Neutrophil (primary cell): ENCODE data around the gene ST14.

ENCODE experiments used
- H3K27ac ChIP-seq: fragments of 200-600 bp; sonication (generic); 2 replicates; pipeline ENCODE4 v1.5.1; 2016; ENCODE audit warnings: mild to moderate bottlenecking, moderate library complexity
- H3K27me3 ChIP-seq: fragments of 200-600 bp; sonication (generic); 2 replicates; pipeline ENCODE4 v1.6.0; 2016; ENCODE audit warnings: mild to moderate bottlenecking
- H3K36me3 ChIP-seq: fragments of 200-600 bp; sonication (generic); 2 replicates; pipeline ENCODE4 v1.5.1; 2017
- H3K4me1 ChIP-seq, 2 experiments: fragments of 200-600 bp in 1 of 2; sonication (generic) in 1 of 2; 1 replicate in 1 of 2; 2 replicates in 1 of 2; pipeline versions ENCODE4 v1.5.1 to v1.6.1; 2013 to 2016; ENCODE audit warnings: low read depth in 1 of 2, low read length in 1 of 2, mild to moderate bottlenecking in 1 of 2, moderate library complexity in 1 of 2; ENCODE audit not compliant: control insufficient read depth in 1 of 2, insufficient read depth in 1 of 2
- H3K4me3 ChIP-seq, 2 experiments: fragments of 200-600 bp in 1 of 2; sonication (generic) in 1 of 2; 1 replicate in 1 of 2; 2 replicates in 1 of 2; pipeline ENCODE4 v1.5.1; 2013 to 2016; ENCODE audit warnings: low read depth in 1 of 2, low read length in 1 of 2, mild to moderate bottlenecking in 1 of 2, moderate library complexity in 1 of 2
- H3K9me3 ChIP-seq: fragments of 200-600 bp; sonication (generic); 2 replicates; pipeline ENCODE4 v1.5.1; 2016
- TF ChIP-seq, protein P1 (sequence below): fragments of 200-600 bp; sonication (generic); IDR thresholded peaks from 2 replicates; pipeline ENCODE4 v1.5.1; 2016; ENCODE audit warnings: antibody characterized with exemption

Gene ST14

DNA sequence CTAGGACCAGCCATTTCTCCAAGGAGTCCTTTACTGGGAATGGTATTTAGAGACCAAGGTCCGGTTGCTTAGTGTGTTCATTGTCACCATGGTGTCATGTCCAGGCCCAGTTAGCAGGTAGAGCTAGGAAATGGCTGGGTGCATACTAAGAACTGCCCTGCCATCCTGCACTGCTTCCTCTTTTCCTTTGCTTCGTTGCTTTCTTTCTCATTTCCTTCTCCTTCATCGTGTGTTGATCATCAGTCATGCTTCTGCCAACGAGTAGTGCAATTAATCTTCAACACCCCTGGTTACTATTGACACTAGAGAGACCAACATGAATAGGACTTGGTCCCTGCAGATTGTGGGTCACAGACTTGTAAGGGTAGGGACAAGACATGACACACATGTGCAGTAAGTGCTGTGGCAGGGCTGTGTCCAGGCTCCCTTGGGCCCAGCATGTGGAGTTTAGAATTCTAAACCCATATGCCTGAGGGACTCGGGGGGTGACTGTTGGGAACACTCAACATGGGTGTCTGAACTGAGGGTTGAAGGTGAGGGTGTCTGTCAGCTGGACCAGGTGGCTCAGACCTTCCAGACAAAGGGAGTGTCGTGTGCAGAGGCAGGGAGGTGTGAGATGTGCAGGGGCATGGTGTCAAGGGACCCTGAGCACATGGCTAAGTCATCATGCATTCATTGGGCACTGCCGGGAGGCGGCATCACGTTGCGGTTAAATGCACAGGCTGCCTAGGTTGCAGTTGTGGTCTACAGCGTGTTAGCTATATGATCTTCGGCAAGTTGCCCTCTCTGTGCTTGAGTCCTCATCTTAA, 42.6 kb downstream of the ST14 start:
- Histone ChIP-seq H3K27ac (no peak overlapping the region), H3K27me3 (peaks cover 13% of the 10 kb centered on the region), H3K9me3 (no peaks in the 10 kb centered on the region), H3K4me1 (no peaks in the 10 kb centered on the region), H3K4me3 (no peak overlapping the region), H3K36me3 (peaks cover 24% of the 10 kb centered on the region)
- TF ChIP-seq, protein P1, sequence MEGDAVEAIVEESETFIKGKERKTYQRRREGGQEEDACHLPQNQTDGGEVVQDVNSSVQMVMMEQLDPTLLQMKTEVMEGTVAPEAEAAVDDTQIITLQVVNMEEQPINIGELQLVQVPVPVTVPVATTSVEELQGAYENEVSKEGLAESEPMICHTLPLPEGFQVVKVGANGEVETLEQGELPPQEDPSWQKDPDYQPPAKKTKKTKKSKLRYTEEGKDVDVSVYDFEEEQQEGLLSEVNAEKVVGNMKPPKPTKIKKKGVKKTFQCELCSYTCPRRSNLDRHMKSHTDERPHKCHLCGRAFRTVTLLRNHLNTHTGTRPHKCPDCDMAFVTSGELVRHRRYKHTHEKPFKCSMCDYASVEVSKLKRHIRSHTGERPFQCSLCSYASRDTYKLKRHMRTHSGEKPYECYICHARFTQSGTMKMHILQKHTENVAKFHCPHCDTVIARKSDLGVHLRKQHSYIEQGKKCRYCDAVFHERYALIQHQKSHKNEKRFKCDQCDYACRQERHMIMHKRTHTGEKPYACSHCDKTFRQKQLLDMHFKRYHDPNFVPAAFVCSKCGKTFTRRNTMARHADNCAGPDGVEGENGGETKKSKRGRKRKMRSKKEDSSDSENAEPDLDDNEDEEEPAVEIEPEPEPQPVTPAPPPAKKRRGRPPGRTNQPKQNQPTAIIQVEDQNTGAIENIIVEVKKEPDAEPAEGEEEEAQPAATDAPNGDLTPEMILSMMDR, result no peak

GRCh38 chr11:130202818-130203689, 43.5 kb downstream of the ST14 start:
- Histone ChIP-seq H3K27ac (no peak overlapping the region), H3K36me3 (peaks cover 24% of the 10 kb centered on the region), H3K9me3 (no peaks in the 10 kb centered on the region), H3K27me3 (peaks cover 13% of the 10 kb centered on the region), H3K4me3 (no peak overlapping the region), H3K4me1 (no peaks in the 10 kb centered on the region)
- TF ChIP-seq, protein P1, result no peak

- Histone ChIP-seq H3K36me3 (peaks cover 15% of the 10 kb centered on the region), H3K27me3 (peaks cover 13% of the 10 kb centered on the region)
- TF ChIP-seq, protein P1, result no peak
Observed at GRCh38 chr11:130203766-130204702, 44.5 kb downstream of the ST14 start.

GRCh38 chr11:130204703-130205095, 45.1 kb downstream of the ST14 start:
- Histone ChIP-seq H3K27ac (no peak overlapping the region), H3K4me3 (no peak overlapping the region), H3K27me3 (peaks cover 13% of the 10 kb centered on the region), H3K9me3 (no peaks in the 10 kb centered on the region), H3K36me3 (peaks cover 13% of the 10 kb centered on the region), H3K4me1 (no peaks in the 10 kb centered on the region)
- TF ChIP-seq, protein P1, result no peak

More at GRCh38 chr11:130203766-130204702, 44.5 kb downstream of the ST14 start:
- H3K4me1 ChIP-seq, result no peaks in the 10 kb centered on the region
- no peak overlapping the region for H3K27ac ChIP-seq
- H3K4me3 ChIP-seq, result no peak overlapping the region
- H3K9me3 ChIP-seq, result no peaks in the 10 kb centered on the region

DNA sequence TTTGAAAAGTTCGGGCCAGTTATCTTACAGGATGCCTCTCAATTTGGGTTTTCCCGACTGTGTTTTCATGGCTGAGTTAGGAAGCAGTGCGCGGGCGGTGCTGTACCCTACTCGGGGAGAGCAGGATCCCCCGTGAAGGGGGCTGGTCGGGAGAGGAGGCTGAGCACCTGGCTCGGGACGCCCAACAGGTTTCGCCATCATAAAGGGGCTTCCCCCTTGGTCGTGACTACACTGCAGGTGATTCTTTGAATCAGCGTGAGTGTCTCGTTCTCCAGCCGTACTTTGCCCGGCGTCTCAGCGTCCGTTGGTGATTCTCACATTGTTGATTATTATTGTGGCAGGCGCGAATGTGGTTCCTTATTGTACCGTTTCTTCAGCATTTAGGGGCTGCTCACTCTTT, 46.6 kb downstream of the ST14 start:
- Histone ChIP-seq H3K27ac (no peak overlapping the region), H3K27me3 (peaks cover 14% of the 10 kb centered on the region), H3K4me3 (no peak overlapping the region), H3K9me3 (no peaks in the 10 kb centered on the region), H3K4me1 (no peaks in the 10 kb centered on the region), H3K36me3 (no peaks in the 10 kb centered on the region)
- TF ChIP-seq, protein P1, result no peak
